Nephron (organoid): ENCODE results near the gene EDIL3.

Experiments
- H3K27ac Mint-ChIP-seq, 3 experiments: 2 replicates each; pipeline ENCODE4 v1.8.0; 2020; ENCODE audit warnings: mixed read lengths in 3 of 3, mild to moderate bottlenecking in 2 of 3, moderate library complexity in 1 of 3
- H3K27me3 Mint-ChIP-seq: 2 replicates; pipeline ENCODE4 v1.8.0; 2021; ENCODE audit warnings: low read depth, mild to moderate bottlenecking, moderate library complexity, mixed read lengths
- H3K36me3 Mint-ChIP-seq: 2 replicates; pipeline ENCODE4 v1.8.0; 2020; ENCODE audit warnings: low read depth, mixed read lengths
- H3K4me1 Mint-ChIP-seq: 2 replicates; pipeline ENCODE4 v1.8.0; 2020; ENCODE audit warnings: mixed read lengths
- H3K4me3 Mint-ChIP-seq, 3 experiments: 2 replicates each; pipeline ENCODE4 v1.8.0; 2020; ENCODE audit warnings: mild to moderate bottlenecking in 3 of 3, mixed read lengths in 3 of 3, moderate library complexity in 2 of 3
- H3K9me3 Mint-ChIP-seq: 2 replicates; pipeline ENCODE4 v1.8.0; 2020; ENCODE audit warnings: mixed read lengths
- TF ChIP-seq, protein P1 (sequence below), 3 experiments: fragments of 200-600 bp; sonication (generic); IDR thresholded peaks; one replicate each; pipeline ENCODE4 v1.5.0; 2021; ENCODE audit warnings: antibody characterized with exemption in 3 of 3; ENCODE audit not compliant: unreplicated experiment in 3 of 3

Gene EDIL3

DNA sequence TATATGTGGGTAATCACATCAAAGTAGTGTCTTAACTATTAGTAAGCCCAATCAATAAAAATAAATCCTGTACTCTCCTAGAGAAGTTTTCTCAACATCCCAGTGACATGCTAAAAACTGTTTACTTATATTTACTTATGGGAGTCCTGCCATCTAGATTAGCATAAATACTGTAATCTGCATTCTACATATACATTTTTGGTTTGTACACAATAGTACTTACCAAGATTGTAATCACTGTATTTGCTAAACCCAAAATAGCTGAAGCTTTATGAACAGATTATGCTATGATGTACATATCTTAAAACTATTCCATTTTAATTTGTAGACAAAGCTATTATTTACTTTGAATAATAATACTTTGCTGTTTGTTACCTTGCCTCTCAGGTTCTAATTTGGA, 105.4 kb downstream of the EDIL3 start:
- Mint-ChIP-seq H3K9me3 (peaks cover 3% of the 10 kb centered on the region), H3K36me3 (no peaks in the 10 kb centered on the region), H3K4me1 (peaks cover 6% of the 10 kb centered on the region), H3K27ac (peak overlapping the region in 1 of 3 experiments; percentile 5), H3K27me3 (no peaks in the 10 kb centered on the region), H3K4me3 (no peak overlapping the region)
- TF ChIP-seq, protein P1, sequence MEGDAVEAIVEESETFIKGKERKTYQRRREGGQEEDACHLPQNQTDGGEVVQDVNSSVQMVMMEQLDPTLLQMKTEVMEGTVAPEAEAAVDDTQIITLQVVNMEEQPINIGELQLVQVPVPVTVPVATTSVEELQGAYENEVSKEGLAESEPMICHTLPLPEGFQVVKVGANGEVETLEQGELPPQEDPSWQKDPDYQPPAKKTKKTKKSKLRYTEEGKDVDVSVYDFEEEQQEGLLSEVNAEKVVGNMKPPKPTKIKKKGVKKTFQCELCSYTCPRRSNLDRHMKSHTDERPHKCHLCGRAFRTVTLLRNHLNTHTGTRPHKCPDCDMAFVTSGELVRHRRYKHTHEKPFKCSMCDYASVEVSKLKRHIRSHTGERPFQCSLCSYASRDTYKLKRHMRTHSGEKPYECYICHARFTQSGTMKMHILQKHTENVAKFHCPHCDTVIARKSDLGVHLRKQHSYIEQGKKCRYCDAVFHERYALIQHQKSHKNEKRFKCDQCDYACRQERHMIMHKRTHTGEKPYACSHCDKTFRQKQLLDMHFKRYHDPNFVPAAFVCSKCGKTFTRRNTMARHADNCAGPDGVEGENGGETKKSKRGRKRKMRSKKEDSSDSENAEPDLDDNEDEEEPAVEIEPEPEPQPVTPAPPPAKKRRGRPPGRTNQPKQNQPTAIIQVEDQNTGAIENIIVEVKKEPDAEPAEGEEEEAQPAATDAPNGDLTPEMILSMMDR (IDR thresholded peaks at IDR 0.05; ENCODE audit: unreplicated experiment in 3 of 3), result no peak

DNA sequence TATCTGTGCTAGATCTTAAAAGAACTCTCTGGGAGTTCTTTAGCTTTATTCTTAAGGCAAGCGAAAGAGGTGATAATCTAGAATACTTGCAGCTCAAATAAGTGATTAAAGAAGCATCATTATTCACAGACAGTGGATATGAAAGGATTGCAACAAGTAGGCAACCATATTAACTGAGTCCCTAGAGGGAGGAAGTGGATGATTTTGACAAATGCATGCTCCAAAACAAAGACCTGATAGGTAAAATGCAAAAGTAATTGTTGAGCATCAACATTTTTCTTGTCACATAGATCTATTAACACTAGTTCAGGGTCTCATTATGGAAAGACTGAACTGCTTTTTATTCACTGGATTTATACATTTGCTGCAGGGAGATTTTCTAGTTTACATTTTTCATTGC, 109.1 kb downstream of the EDIL3 start:
- Mint-ChIP-seq H3K27ac (no peak overlapping the region), H3K4me1 (peaks cover 10% of the 10 kb centered on the region), H3K36me3 (no peaks in the 10 kb centered on the region), H3K9me3 (no peaks in the 10 kb centered on the region), H3K27me3 (no peaks in the 10 kb centered on the region), H3K4me3 (no peak overlapping the region)
- TF ChIP-seq, protein P1 (IDR thresholded peaks at IDR 0.05; ENCODE audit: unreplicated experiment in 3 of 3), result no peak

DNA sequence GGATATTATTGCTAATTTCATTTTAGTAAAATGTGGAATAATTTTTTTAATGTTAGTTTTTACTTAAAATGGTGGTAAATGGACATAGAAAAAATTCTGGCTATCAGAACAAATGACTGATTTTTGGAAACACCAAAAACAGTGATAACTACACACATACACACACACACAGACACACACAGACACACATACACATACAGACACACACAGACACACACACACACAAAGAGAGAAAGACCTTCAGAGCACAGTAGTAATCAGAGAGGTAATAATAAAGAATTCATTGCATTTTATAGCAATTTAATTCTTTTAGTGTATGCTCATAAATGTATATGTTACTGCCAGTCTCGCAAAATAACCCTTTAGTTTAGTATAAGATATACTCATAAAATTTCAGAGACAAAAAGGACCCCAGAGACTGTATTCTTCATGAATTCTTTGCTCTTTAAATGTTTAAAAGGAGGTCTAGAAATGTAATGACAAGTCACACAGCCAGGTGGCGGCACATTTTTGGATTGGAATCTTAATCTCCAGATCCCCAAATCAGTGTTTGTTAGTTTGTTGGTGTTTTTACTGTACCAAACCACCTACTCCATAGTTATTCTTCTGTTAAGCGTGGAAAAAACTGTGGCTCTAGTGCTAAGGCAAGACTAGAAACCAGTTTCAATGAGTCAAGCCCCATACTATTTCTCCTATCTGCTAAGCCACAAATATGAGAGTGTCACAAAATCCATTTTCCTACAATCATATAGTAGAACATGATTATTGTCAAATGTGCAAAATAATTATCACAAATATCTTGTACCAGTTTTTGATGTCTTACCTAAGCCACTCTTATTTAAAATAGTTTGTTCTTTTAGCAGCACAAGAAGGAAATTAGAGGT, 109.9 kb downstream of the EDIL3 start:
- Mint-ChIP-seq H3K4me1 (peaks cover 9% of the 10 kb centered on the region), H3K9me3 (no peaks in the 10 kb centered on the region)

DNA sequence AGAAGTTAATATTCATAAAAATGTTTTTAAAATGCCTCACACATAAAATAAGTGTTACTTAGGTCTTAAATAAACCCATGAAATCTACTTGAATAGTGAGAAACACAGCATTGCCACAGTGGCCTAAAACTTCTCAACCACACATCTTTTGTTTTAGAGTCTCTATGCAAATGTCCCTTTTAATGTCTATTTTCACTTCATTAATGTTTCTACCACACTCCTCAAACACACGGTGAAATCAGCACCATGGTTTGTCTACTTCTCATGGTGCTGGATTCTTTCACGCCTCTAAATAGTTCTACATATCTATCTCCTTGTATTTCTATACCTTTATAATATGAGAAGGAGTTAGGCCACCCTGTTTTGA, 111.2 kb downstream of the EDIL3 start:
- TF ChIP-seq, protein P1 (IDR thresholded peaks at IDR 0.05; ENCODE audit: unreplicated experiment in 3 of 3), result no peak
- no peaks in the 10 kb centered on the region for H3K27me3 Mint-ChIP-seq

More for the DNA sequence above, 109.9 kb downstream of the EDIL3 start:
- Mint-ChIP-seq H3K4me3 (no peak overlapping the region), H3K27me3 (no peaks in the 10 kb centered on the region), H3K27ac (no peak overlapping the region), H3K36me3 (no peaks in the 10 kb centered on the region)
- TF ChIP-seq, protein P1 (IDR thresholded peaks at IDR 0.05; ENCODE audit: unreplicated experiment in 3 of 3), result peak; percentile 56 to 67 (median 66)

DNA sequence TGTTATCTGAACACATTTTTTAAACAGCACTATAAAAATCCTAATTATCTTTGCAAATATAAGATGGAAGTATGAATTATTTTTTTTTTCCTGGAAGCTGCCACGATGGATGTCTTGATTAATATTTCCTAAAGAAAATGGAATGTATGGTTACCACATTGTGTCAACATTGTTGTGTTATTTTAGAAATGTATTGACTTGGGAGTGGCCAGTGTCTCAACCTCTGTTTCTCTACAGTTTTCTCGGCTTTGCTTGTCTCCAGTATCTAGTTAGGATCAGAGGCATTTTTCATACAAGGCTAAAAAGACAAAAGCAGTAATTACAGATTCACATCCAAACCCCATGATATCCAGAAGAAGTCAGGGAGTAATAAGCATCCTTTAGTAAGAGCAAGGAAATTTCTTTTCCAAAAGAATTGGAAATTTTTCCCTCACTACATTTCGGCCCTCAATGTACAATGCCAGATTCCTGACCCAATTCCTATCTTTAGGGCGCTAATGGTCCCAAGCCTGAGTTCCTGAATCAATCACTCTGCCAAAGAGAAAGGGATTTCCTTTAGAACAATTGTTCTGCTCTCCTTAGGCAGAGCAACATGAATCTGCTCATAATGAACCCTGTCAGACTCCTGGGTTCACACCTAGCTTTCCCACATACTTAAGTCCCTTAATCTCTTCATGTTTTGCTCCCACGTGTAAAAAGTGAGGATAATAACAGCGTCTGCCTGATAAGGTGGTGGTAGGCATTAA, 111.7 kb downstream of the EDIL3 start:
- Mint-ChIP-seq H3K4me1 (peaks cover 10% of the 10 kb centered on the region), H3K27me3 (no peaks in the 10 kb centered on the region), H3K9me3 (no peaks in the 10 kb centered on the region), H3K27ac (no peak overlapping the region), H3K36me3 (no peaks in the 10 kb centered on the region), H3K4me3 (no peak overlapping the region)
- TF ChIP-seq, protein P1 (IDR thresholded peaks at IDR 0.05; ENCODE audit: unreplicated experiment in 3 of 3), result no peak

More for the DNA sequence above, 111.2 kb downstream of the EDIL3 start:
- Mint-ChIP-seq H3K9me3 (no peaks in the 10 kb centered on the region), H3K4me3 (no peak overlapping the region), H3K27ac (no peak overlapping the region), H3K4me1 (peaks cover 10% of the 10 kb centered on the region), H3K36me3 (no peaks in the 10 kb centered on the region)
